Pons (tissue), 1 donor: ENCODE data around the gene PRR30.
"Not testable (repeated sequence)": the region's sequence is repeated elsewhere in the genome, so short reads cannot be mapped to it uniquely, and the experiment has no call there.

ENCODE experiments used
- DNase-seq: peaks from one replicate; pipeline ENCODE4 v3.0.0-alpha.2; 2016; ENCODE audit warnings: low spot score

Gene PRR30

GRCh38 chr2:27139310-27139709, at the start of gene PRR30:
Gene PRR30, minus strand, starts transcription at chr2:27139410. Its CDS starts 1,081 bp downstream, at chr2:27138329.
- DNase-seq: no peak

GRCh38 chr2:27186613-27187345, 47.6 kb upstream of the PRR30 start:
- DNase-seq: no peak

- DNase-seq: peak; percentile 10
Observed at GRCh38 chr2:27185331-27186026, 46.3 kb upstream of the PRR30 start.

- DNase-seq: no peak
Observed at GRCh38 chr2:27184115-27184514, 44.9 kb upstream of the PRR30 start.

GRCh38 chr2:27182346-27182745, 43.1 kb upstream of the PRR30 start:
- no peak for DNase-seq

GRCh38 chr2:27179344-27180000, 40.3 kb upstream of the PRR30 start:
- no peak for DNase-seq

- DNase-seq: no peak
Observed at GRCh38 chr2:27178469-27178868, 39.3 kb upstream of the PRR30 start.

GRCh38 chr2:27177441-27178351, 38.5 kb upstream of the PRR30 start:
- DNase-seq: no peak

- DNase-seq: not testable (repeated sequence)
Observed at GRCh38 chr2:27175781-27176180, 36.6 kb upstream of the PRR30 start.

GRCh38 chr2:27175330-27175729, 36.1 kb upstream of the PRR30 start:
- no peak for DNase-seq

GRCh38 chr2:27174638-27175037, 35.4 kb upstream of the PRR30 start:
- DNase-seq: no peak

GRCh38 chr2:27171351-27171848, 32.2 kb upstream of the PRR30 start:
- DNase-seq: no peak

GRCh38 chr2:27170581-27171337, 31.5 kb upstream of the PRR30 start:
- no peak for DNase-seq

- DNase-seq: no peak
Observed at GRCh38 chr2:27164960-27165763, 26.0 kb upstream of the PRR30 start.

- DNase-seq: no peak
Observed at GRCh38 chr2:27162151-27163121, 23.2 kb upstream of the PRR30 start.

- no peak for DNase-seq
Observed at GRCh38 chr2:27160191-27160590, 21.0 kb upstream of the PRR30 start.

GRCh38 chr2:27159271-27159670, 20.1 kb upstream of the PRR30 start:
- DNase-seq: no peak

- DNase-seq: no peak
Observed at GRCh38 chr2:27158468-27158867, 19.3 kb upstream of the PRR30 start.

- DNase-seq: no peak
Observed at GRCh38 chr2:27155069-27155520, 15.9 kb upstream of the PRR30 start.
